Activated CD8-positive, alpha-beta T cell treated with anti-CD3 and anti-CD28 coated beads for 36 hours (primary cell): ENCODE results near the gene HACD2. TPM values are rescaled to one million over a fixed set of nuclear protein-coding genes. Genes with fewer than 3 reads are reported as not detected.

ENCODE experiments used
- ATAC-seq: fragments of 200-7000 bp; cut with Tn5 transposase; one replicate; pipeline ENCODE4 v1.10.0; 2021; ENCODE audit warnings: mild to moderate bottlenecking, moderate library complexity
- CTCF ChIA-PET: fragments of 350-600 bp; sonication (Branson Sonifier 250); formaldehyde crosslinking; loops from one replicate; lab custom pipeline; 2021; ENCODE audit warnings: antibody characterized with exemption; lab: Charles Lee
- POLR2A ChIA-PET: fragments of 350-600 bp; sonication (Branson Sonifier 250); formaldehyde crosslinking; loops from one replicate; lab custom pipeline; 2021; ENCODE audit warnings: antibody characterized with exemption; lab: Charles Lee
- DNase-seq: peaks from one replicate; pipeline ENCODE4 v3.0.0-alpha.2; 2020
- H3K27ac Mint-ChIP-seq: one replicate; pipeline ENCODE4 v1.8.0; 2021; ENCODE audit warnings: mild to moderate bottlenecking, mixed read lengths
- H3K27me3 Mint-ChIP-seq: one replicate; pipeline ENCODE4 v1.8.0; 2021; ENCODE audit warnings: mixed read lengths
- H3K36me3 Mint-ChIP-seq: one replicate; pipeline ENCODE4 v1.8.0; 2021; ENCODE audit warnings: low read depth, mixed read lengths
- H3K4me1 Mint-ChIP-seq: one replicate; pipeline ENCODE4 v1.8.0; 2021; ENCODE audit warnings: low read depth, mixed read lengths
- H3K4me3 Mint-ChIP-seq: one replicate; pipeline ENCODE4 v1.8.0; 2021; ENCODE audit warnings: mild to moderate bottlenecking, moderate library complexity, mixed read lengths
- H3K9me3 Mint-ChIP-seq: one replicate; pipeline ENCODE4 v1.8.0; 2021; ENCODE audit warnings: mixed read lengths
- CTCF ChIP-seq: fragments of 200-600 bp; IDR thresholded peaks from one replicate; pipeline ENCODE4 v1.8.0; 2022; ENCODE audit warnings: antibody characterized with exemption, mild to moderate bottlenecking
- intact Hi-C: fragments of 100-400 bp; cut with micrococcal nuclease; formaldehyde crosslinking; loops from one replicate; pipeline ENCODE4 v1.10.0; 2022
- total RNA-seq, 2 experiments: library from RNA; stranded (reverse); gene quantifications; one replicate each; pipeline ENCODE4 v1.2.3, GENCODE V29; 2021

Gene HACD2
- total RNA-seq, 2 experiments from 2014 or later = 25.1 to 26.9 TPM

GRCh38 chr3:123442908-123443307 lies 141.9 kb downstream of the HACD2 start:
- Mint-ChIP-seq H3K27ac (no peak overlapping the region), H3K27me3 (peaks cover 39% of the 10 kb centered on the region), H3K4me1 (peaks cover 2% of the 10 kb centered on the region), H3K9me3 (no peaks in the 10 kb centered on the region), H3K4me3 (no peak overlapping the region), H3K36me3 (no peaks in the 10 kb centered on the region)
- ChIA-PET CTCF (interaction anchor here (0.9 kb wide), 1 partner anchor 77 kb away, joined by 3 read pairs; no protein-coding TSS in a partner anchor), POLR2A (no interaction called here)
- intact Hi-C loops = no loop called here
- TF ChIP-seq CTCF = no peak
- ATAC-seq (no peak), DNase-seq (no peak)

- Mint-ChIP-seq H3K4me3 (no peak overlapping the region), H3K27ac (no peak overlapping the region), H3K27me3 (peaks cover 36% of the 10 kb centered on the region), H3K36me3 (no peaks in the 10 kb centered on the region), H3K9me3 (no peaks in the 10 kb centered on the region), H3K4me1 (peaks cover 2% of the 10 kb centered on the region)
- ATAC-seq (no peak), DNase-seq (no peak)
- ChIA-PET CTCF (no interaction called here), POLR2A (no interaction called here)
- no peak for TF ChIP-seq CTCF
- intact Hi-C loops = no loop called here
Measured at GRCh38 chr3:123442125-123442524, 142.7 kb downstream of the HACD2 start.

Other genes with a start within 250 kb of the HACD2 start
- gene ADCY5, start 136.0 kb downstream of the HACD2 start, total RNA-seq = not detected